Activated T-helper 1 cell treated with anti-CD3 and anti-CD28 coated beads, Interleukin-2, amount 50 U/mL, for 16 hours (primary cell): Measurements from ENCODE around the gene MVD.
"Not testable (repeated sequence)": the region's sequence is repeated elsewhere in the genome, so short reads cannot be mapped to it uniquely, and the experiment has no call there.

ENCODE experiments used
- DNase-seq, 2 donors: peaks; one replicate each; pipeline ENCODE4 v3.0.0-alpha.2; 2020; ENCODE audit warnings: low read depth in 1 of 2, low spot score in 1 of 2

The MVD gene

GRCh38 chr16:88681709-88682451 is 19.0 kb upstream of the MVD start:
- peak in 1 of 2 donors; percentile 47 for DNase-seq

DNA sequence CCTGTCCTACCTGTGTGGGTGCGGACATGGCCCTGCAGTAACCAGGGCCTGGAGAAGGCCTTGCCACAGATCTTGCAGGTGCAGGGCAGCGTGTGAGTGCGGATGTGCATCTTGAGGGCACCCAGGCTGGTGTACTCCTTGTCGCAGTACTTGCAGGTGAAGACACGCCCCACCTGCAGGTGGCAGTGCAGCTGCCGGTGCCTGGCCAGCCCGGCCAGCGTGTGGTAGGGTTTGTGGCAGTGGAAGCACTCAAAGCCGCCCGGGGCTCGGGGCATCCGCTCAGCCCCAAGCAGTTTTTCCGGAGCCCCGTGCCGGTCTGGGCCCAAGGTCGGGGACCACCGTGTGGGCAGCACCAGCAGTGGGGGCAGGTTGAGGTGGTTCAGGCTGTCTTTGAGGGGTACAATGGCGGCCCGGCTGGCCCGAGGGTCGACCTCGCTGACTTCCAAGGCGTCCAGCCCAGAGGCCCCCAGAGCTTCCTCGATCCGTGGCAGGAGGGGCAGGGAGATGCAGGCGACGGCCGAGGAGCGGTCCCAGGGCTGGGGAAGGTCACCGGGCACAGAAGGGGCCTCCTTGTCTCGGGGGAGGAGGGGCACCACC is 18.3 kb upstream of the MVD start:
- DNase-seq: no peak

DNA sequence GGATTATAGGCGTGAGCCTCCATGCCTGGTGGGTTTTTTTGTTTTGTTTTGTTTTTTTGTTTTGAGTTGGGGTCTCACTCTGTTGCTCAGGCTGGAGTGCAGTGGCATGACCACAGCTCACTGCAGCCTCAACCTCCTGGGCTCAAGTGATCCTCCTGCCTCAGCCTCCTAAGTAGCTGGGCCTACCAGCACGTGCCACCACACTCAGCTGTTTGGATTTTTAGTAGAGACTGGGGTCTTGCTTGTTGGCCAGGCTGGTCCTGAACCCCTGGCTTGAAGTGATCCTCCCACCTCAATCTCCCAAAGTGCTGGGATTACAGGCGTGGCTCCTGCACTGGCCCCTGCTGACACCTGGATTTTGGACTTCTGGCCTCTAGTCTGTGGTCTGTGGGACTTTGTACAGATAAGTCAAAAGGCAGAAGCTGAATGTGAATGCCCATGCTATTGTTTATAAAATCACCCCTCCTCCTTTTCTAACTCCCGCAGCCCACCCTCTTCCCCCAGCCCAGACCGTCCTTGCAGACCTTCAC is 17.7 kb upstream of the MVD start:
- DNase-seq: no peak

GRCh38 chr16:88678224-88678979 is 15.5 kb upstream of the MVD start:
- DNase-seq: no peak

- DNase-seq: no peak
Observed at GRCh38 chr16:88677721-88678120, 14.8 kb upstream of the MVD start.

DNA sequence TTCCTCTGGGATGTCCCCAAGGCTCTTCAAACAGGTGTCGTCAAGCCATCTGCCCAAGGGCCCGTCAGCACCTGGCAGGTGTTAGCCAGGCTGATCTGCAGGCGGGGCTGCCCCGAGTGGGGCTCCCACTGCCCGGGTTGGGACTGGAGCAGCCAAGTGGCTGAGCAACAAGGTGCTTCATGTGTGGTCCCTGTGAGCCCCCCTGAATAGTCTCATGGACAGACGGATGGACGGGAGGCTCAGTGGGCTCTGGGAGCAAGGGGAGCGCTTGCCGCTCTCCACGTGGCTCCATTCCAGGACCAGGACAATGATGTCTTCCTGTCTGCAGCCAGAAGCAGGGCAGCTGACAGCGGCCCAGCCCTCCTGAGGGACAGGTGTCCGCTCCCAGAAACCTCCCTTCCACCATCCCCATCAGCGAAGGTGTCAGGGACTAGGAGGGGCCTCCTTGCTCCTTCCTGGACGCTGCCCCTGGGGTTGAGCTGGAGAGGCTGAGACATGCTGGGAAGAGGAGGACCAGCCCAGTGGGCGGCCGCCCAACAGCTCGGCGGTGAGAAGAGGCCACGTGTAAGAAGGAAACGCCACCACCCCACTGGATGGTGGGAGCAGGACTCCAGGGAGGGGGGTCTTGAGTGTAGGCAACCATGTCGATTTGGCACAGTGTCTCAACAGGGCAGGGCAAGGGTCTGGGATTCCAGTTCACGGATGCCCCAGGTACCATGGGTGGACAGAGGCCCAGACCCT is 13.8 kb upstream of the MVD start:
- DNase-seq: no peak

DNA sequence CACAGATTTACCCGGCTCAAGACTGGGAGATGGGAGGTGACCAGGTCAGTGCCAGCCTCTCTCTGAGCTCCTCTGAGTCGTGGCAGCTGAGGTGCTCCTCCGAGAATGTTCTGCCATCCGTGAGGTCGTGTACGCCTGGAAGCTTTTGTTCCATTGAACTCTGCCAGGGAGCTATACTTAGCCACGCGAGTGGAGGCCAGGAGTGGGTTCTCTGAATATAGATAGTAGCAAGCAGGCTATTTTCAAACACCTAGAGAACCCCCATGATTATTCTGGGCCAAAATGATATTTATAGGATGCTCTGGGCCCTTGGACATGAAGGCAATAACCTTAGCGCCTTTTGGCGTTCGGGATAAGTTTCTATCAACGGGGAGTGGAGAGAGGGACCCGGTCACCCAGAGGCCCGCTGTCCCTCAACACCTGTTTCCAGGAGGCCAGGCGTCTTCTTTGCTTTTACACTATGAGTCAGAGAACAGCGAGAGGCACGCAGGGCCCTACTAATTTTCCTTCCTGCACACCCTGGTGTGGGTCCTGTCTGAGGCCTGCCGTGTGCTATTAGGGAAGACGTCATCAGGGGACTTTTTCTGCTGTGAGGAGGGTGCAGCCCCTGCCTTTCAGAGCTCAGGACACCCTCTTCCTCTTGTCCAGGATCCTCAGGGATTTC is 11.0 kb upstream of the MVD start:
- DNase-seq: no peak

DNA sequence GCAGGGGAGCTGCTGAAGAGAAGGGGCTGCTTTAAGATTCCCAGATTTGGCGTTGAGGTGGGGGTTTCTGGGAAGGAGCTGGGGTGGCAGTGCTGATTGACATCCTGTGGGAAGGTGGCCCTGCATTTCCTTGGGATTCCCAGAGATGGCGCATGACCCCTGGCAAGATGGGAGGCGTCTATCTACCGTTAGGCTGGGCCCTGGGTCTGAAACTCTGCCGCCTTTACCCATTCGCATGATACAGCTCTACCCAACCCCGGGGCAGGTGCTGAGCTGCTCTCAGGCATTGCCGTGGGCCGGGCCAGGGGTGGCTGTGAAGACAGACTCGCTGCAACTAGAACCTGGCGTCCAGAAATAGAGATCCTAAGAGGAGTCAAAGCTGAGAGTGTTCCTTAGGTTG is 9.9 kb upstream of the MVD start:
- no peak for DNase-seq

DNA sequence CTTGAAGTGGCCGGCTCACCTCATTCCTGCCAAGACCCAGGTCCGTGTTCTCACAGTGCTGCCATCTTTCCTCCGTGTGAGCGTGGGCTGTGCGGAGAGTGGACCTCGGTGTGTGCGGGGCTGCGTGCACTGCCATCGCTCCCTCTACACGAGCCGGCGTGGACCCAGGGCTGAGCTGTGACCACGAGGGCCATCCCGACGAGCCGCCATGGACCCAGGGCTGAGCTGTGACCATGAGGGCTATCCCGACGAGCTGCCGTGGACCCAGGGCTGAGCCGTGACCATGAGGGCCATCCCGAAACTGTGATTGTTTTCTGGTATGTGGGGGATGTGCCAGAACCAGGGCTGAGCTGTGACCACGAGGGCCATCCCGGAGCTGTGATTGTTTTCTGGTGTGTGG is 8.9 kb upstream of the MVD start:
- no peak for DNase-seq

GRCh38 chr16:88669980-88670379 is 7.1 kb upstream of the MVD start:
- DNase-seq: no peak

GRCh38 chr16:88669493-88669892 is 6.6 kb upstream of the MVD start:
- not testable (repeated sequence) for DNase-seq

GRCh38 chr16:88667461-88667860 is 4.6 kb upstream of the MVD start:
- no peak for DNase-seq

GRCh38 chr16:88665570-88665969 is 2.7 kb upstream of the MVD start:
- no peak for DNase-seq

DNA sequence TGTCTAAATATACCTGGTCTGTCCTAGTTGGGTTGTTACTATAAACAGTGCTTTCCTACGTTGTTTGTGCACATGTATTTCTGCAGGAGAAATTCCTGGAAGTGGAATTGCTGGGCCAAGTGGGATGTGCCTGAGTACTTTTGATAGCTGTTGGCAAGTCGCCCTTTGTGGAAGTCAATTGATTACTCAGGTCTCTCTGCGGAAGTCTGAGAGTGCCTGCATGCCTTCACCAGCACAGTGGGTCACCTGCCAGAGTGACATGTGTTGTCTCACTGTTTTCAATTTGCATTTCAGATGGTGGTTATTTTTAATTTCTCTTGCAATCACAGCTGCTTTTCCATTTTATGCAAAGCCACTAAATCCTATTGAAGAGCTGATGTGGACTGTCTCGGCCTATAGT is 2.3 kb upstream of the MVD start:
- DNase-seq: no peak

- no peak for DNase-seq
Observed at GRCh38 chr16:88662222-88662842, 559 bp downstream of the MVD start.

DNA sequence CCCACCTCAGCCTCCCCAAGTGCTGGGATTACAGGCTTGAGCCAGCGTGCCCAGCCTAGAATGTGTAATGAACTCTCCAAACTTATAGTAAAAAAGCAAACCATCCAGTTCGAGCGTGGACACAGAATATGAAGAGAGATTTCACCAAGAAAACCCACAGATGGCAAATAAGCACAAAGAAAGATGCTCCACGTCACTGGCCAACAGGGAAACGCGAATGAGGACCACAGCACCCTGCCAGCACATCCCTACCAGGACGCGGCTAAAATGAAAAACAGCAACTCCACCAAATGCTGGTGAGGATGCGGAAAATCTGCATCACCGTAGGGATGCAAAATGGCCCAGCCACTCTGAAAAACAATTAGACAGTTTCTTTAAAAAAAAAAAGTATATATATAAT is 1.4 kb downstream of the MVD start:
- no peak for DNase-seq

- DNase-seq: no peak
Observed at GRCh38 chr16:88659160-88659559, 3.7 kb downstream of the MVD start.

GRCh38 chr16:88658714-88659113 is 4.2 kb downstream of the MVD start:
- no peak for DNase-seq

- DNase-seq: no peak
Observed at GRCh38 chr16:88657371-88657770, 5.5 kb downstream of the MVD start.

GRCh38 chr16:88656291-88656980 is 6.5 kb downstream of the MVD start:
- no peak for DNase-seq
